Hematopoietic multipotent progenitor cell treated with erythropoietin and hydrocortisone succinate and interleukin-3 and kit ligand, for 8 days (in vitro differentiated cells): ENCODE data around the gene SLC6A12.
"Not testable (repeated sequence)": the region's sequence is repeated elsewhere in the genome, so short reads cannot be mapped to it uniquely, and the experiment has no call there.

Experiments used
- DNase-seq: peaks from one replicate; pipeline ENCODE4 v3.0.0-alpha.2; 2015

The SLC6A12 gene

DNA sequence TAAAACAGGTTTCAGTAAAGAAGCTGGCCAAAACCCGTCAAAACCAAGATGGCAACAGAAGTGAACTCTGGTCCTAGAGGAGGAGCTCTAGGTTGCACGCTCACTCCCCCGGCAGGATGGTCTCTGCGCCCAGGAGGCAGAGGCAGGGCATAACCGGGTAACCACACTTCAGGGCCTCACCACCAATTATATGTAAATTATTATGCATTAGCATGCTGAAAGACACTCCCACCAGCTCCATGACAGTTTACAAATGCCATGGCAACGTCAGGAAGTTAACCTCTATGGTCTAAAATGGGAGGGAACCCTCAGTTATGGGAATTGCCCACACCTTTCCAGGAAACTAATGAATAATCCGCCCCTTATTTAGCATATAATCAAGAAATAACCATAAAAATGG is 20.1 kb upstream of the SLC6A12 start:
- DNase-seq: no peak

GRCh38 chr12:233615-233968 is 19.6 kb upstream of the SLC6A12 start:
- no peak for DNase-seq

DNA sequence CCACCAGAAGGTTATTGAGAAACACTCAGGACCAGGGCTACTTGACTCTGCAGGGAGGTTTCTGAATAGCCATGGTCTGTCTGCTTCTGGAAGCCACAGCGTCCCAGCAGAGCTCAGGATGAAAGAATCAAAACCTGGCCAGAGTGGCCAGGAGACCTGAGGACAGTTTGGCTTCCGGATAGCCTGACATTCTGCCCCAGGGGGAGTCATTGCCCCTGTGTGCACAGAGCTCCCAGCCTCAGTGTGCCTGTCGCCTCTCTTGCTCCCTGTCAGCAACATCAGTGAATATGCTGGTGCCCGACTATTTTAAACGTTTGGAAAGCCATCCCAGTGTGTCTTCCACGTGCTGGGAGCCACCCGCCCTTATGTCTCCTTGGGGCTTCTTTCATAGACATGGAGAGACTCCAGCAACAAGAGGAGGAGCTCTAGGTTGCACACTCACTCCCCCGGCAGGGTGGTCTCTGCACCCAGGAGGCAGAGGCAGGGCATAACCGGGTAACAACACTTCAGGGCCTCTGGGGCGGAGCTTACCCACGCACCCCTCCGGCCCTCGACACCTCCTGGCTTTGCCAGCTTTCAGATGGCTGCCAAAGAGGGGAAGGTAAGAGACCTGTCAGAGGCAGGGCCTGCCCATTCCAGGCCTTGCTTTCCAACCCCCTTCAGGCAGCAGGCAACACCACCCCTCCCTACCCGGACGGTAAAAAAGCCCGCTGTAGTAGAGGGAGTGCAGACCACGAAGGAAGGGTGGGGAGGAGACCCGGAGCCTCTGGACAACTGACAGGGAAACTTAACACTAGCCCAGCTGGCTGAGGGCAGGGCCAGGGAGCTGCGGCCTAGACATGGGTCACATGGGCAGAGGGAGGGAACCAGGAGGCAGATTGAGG is 19.0 kb upstream of the SLC6A12 start:
- DNase-seq: peak; percentile 48

- DNase-seq: no peak
Measured at GRCh38 chr12:230925-231671, 17.1 kb upstream of the SLC6A12 start.

DNA sequence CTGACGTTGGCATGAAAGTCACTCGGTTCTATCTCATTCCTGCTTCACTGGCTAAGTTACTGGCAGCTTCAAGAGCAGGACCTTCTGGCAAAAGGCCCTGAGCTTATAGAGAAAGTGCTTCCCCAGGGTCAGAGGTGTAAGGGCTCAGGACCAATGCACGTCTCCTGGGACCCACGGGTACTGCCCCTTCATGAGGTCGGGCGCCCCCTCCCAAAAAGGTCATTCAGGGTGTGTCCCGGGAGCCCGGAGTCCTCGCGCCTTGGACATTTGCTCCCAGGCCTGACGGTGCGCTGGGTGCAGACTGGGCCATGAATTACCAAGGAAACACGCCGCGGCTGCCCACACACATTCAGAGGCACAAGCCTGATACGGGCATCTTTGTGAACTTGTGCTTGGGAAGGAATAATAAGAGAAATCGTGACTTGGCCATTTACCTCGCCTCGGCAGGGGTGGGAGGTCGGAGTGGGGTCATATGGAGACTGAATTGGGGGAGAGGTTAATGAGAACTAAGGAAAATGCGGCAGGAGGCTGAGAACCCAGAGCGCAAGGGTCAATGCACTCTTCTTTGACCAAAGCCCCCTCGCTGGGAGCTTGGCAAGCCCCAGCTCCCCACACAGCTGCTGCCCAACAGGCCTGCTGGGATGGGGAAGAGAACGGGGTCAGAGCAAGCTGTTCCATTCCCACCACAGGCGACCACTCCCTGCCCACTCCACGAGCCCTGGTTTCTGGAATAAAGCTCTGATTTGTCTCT is 15.7 kb upstream of the SLC6A12 start:
- DNase-seq: no peak

- no peak for DNase-seq
Measured at GRCh38 chr12:228846-229200, 14.9 kb upstream of the SLC6A12 start.

GRCh38 chr12:227923-228845 is 14.2 kb upstream of the SLC6A12 start:
- DNase-seq: no peak

DNA sequence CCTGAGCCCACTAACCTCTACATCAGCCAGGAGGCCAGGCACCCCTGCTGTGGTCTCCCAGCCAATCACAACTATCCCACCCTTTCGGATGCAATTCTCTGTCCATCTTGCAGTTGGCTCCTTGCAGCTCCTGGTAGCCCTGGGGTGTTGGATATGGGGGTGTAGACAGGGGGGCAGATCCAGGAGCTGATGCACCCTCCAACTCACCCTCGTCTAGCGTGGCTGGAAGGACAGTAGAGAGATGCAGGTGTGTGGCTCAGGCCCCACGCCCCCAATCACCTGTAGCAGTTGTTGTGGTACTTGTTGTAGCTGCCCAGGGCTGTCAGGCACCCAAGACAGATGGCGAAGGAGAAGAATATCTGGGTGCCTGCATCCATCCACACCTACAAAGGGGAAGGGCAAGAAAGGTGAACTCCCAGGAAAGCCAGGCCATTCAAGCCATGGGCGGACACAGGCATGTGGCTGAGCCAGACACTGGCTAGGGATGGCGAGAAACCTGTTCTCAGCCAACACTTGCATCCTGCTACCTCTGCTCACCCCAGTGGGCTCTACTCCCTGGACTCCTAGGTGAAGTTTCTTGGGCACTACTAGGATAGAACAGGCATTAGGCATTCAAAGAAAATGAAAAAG is 13.4 kb upstream of the SLC6A12 start:
- DNase-seq: no peak

DNA sequence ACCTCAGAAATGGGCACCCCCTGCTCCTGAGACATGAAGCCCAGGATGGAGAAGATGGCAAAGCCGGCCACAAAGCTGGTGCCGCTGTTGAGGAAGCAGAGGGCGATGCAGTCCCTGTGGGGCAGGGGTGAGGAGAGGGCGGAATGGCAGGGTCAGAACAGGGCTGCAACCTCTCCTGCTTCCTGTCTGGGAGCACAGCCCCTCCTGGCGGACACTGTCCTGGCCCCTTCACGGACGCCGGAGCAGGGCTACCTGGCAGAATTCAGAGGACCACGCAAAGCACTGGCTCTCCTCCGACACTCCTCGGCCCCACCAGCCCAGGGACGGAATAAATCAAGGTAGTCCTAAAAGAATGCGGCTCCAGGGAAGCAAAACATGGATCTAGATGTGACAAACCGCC is 12.4 kb upstream of the SLC6A12 start:
- DNase-seq: no peak

DNA sequence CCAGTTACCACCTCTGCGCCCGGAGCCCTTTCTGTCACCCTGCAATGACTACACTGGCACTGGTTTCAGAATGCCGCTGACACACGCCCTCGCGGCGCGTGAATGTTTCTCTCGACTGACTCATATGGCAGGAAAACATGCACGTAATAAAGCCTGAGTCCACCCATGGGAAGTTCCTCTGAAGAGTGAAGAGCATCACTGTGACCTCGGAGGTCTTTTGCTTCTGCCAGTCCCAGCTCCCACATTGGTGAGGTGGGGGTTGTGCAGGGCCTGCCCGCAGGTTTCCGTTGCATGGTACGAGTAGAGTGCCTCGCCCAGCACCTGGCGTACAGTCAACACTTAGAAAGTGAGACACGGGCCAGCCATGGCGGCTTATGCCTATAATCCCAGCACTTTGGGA is 11.1 kb upstream of the SLC6A12 start:
- DNase-seq: no peak

DNA sequence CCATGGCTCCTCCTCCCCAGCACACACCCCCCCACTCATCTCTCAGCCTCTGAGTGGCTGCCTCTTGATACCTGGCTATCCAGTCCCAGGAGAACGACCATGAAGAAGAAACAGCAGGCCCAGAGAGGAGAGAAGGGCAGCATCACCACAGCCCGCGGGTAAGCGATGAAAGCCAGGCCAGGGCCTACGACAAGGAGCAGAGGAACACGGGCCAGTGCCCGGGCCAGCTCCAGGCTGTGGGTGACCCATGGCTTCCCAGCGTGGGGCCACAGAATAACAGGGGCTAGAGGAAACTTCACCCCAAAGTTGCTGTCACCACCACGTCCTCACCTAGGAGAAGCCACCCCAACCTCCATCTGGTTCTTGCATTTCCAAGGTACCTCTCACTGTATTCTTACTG is 10.4 kb upstream of the SLC6A12 start:
- DNase-seq: no peak

DNA sequence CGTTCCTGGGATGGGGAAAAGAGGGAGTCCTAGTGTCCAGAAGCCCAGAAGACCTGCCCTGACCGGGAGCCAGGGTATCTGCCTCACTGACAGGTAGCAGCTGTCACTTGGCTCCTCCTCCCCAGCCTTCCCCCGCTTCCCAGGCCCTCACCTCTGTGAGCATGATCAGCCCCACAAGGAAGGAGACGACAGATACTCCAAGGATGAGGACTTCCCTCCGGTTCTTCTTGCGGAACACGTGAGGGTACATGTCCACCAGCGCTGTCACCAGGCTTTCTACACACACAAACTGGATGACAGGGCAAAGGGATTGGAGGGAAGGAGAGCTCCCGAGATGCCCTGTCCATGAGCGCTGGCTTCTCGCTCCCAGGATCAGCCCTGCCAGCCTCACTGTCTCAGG is 9.9 kb upstream of the SLC6A12 start:
- no peak for DNase-seq

DNA sequence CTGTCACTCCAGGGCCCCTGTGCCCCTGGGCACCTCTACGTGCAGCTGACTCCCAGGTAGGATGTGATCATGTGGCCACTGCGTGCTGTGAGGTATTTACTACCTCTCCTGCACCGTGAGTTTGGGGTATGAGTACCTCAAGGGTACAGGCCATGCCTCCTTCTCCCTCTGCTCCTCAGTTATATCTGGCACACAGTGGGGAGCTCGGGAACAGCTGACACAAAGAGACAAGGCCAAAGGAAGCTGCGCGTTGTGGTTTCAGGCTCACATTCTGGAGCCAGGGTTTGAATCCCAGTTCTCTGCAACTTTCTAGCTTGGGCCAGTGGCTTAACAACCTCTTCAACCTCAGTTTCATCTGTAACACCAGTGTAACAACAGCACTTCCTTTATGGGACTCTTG is 7.8 kb upstream of the SLC6A12 start:
- DNase-seq: no peak

GRCh38 chr12:220946-221550 is 7.1 kb upstream of the SLC6A12 start:
- no peak for DNase-seq

DNA sequence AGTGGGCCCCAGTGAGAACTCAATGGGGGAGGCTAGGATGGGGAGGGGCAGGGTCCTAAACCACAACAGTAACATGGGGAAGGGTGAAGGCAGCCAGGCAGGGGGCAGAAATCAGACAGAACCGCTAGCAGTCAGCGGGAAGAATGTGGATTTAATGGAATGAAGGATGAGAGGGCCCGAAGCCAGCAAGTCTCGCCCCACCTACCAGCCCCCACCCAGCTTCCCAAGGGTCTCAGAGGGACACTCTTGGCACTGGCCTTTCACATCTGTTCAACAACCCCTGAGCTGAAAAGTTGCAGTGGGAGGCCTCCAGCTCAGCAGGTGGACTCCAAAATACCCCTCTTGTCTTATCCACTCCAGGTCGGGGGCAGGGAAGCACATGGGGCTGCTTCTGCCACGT is 6.5 kb upstream of the SLC6A12 start:
- no peak for DNase-seq

GRCh38 chr12:219891-220352 is 6.0 kb upstream of the SLC6A12 start:
- DNase-seq: peak; percentile 91

DNA sequence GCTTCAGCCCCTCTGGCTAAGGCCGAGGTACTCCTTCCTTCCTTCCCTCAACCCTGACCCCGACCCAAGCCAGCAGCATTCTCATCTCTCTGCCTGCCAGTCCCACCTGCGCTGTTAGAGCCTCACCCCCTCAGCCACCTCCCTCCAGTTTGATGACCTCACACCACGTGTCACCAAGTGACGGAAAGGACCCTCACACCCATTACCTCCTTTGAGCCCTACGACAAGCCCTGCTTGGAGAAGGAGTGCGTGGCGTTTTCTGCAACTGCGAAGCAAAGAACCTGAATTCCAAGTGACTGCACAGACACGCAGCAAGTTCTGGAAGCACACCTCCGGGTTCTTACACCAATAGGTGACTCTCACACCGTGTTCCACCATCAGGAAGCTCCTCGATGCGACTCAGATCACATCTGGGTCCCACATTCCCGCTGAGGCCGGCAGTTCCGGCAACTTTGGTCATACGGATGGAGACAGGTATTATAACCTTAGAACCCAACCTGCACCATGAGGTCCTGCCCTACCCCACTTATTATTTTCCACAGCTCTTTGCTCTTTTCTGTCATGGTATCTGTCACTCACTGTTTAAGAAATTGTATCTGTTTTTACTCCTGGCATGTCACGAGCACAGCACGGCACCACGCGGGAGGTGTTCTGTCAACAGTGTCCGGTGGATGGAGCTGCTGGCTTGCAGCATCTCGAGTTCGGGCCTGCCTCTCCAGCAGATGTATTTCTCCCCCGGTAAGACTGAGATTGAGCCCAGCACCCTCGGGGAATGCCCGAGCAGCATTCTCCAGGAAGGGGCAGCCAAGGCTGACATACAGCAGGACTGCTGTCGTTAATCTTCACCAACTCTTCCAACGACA is 5.0 kb upstream of the SLC6A12 start:
- no peak for DNase-seq

DNA sequence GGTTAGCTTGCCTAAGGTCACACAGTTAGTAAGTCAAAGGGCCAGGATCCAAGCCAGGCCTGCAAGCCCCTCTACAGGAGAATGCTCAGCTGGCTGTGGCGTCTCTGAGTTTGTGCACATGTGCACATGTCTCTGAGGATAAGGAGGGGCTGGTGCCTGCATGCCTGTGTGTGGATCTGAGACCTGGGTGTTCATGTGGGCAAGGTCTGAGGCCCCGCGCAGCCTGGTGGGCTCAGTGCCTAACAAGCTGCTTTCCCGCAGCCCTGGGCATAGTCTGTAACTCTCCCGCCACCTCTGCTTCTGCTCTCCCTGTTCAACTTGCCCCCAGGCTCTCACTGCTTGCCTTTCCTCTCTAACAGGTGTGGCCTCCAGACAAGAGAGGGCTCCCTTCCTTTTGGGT is 4.3 kb upstream of the SLC6A12 start:
- DNase-seq: no peak

DNA sequence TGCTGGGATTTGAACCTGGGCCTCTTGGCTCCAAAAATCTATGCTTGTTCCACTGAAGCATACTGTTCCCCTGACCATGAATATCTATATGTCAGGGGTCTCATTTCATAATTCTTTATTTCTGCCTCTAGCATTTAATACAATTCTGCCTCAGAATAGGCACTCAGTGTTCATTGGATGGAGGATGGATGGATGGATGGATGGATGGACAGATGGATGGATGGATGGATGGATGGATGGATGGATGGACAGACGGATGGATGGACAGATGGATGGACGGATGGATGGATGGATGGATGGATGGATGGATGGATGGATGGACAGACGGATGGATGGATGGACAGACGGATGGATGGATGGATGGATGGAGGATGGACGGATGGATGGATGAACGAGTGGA is 3.1 kb upstream of the SLC6A12 start:
- DNase-seq: not testable (repeated sequence)

GRCh38 chr12:215116-215515 is 1.2 kb upstream of the SLC6A12 start:
- DNase-seq: no peak

GRCh38 chr12:213527-213932 is 427 bp downstream of the SLC6A12 start:
- DNase-seq: no peak
